ENCODE measurements around the gene GLIPR2.
"Not testable (repeated sequence)": the region's sequence is repeated elsewhere in the genome, so short reads cannot be mapped to it uniquely, and the experiment has no call there.

The GLIPR2 gene

DNA sequence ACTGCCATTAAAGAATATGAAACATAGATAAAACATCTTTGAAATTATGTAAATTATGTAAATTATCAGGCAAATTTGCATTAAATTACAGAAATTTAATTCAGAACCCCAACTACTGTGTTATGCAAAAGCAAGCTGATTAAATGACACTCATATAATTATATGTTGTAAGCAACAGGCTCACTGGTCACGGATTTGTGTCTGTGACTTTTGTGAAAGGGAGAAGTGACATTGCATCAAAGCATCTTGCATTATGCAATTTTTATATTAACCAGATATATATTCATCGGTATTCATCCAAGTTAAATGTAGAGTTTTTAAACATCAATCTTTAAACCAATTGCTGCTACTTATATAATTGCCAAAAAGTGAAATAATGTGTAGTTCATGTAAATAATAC lies 13.0 kb upstream of the GLIPR2 start:
- no peak for DNase-seq (ENCODE audit: low spot score)

DNA sequence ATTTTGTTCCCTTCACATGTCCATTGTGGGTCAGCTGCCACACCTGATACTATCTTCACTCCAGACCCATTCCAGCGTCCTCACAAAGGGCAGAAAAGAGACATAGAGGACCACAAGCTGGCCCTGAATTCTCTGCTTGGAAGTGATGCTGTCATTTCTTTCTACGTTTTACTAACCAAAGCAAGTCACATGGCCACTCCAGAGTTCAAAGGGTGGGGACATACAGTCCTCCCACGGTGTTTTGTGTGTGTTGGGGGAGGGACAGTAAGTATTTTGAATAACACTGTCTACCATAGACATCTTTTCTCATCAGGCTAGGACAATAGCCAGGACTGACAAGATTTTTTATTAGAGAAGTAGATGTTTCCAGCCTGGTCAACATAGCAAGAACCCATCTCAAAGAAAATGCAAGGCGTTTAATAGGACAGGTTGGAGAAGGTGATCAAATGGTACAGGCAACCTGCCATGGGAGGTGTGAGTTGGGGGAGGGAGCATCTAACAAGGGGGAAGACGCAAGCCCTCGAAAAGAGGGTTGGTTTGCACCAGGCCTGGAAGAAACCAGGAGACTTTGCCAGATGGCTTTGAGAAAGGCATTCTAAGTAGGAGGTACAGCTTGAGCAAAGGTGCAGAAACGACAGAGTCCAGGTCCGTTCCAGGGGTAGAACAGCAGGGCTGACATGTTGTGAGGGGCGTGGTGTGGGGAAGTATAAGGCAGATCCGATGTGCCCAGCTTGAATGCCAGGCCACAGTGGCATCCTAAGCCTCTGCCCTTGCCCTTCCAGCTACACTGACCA lies 11.3 kb upstream of the GLIPR2 start:
- no peak for DNase-seq (ENCODE audit: low spot score)

DNA sequence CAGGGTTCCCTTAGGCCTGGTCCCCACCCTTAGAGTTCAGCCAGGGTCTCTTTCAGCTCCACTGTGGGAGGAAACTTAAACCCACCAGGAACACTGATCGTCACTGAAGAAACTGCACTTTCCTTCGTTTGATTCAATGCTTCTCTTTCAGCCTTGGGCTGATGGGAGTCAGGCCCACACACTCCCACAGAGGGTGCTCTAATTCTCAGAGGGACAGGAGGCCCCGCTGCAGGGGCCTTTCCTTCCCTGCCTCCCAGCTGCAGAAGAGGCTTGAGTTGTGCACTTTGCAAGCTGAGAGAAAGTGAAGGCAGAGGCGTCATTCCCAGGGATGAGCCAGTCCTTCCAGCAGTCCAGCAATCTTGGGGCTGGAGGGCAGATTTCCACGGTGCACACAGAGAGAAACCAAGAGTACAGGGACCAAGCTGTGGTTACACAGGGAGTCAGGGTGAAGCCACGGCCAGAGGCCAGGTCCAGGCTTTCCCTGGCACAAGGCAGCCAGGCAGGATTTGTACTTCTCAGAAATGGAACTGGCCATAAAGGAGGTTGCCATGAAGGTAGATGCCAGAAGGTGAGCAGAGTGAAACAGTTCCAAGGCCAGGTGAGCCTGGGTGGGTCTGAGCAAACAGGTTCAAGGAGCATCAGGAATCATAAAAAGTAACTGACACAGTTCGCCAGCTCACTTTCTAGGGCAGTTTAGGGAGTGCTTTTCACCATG lies 10.4 kb upstream of the GLIPR2 start:
- no peak for DNase-seq (ENCODE audit: low spot score)

DNA sequence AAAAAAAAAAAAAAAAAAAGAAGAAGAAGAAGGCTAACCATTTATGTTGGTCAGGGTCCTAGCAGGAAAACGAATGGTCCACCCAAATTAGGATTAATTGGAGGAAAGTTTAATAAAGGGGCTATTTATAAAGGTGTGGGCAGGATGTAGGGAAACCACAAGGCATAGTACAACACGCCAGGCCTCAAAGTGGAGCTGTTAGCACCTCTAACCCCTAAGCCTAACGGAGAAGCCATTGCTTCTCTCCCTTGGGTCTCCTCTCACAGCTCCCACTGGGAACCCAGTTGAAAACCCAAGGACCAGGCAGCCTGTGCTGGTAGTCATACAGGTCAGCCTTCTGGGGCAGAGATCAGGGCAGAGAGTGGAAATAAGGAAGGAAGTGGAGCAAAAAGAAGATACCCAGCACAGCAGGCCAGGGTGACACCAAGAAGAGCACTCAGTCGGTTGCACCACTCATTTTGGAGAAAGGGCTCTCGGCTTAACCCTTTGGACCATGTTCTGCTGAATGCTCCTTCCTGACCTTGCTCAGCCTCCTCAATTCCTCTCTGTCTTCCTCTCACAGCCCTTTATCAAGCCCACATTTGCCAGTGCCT lies 8.8 kb upstream of the GLIPR2 start:
- DNase-seq (ENCODE audit: low spot score) = no peak

DNA sequence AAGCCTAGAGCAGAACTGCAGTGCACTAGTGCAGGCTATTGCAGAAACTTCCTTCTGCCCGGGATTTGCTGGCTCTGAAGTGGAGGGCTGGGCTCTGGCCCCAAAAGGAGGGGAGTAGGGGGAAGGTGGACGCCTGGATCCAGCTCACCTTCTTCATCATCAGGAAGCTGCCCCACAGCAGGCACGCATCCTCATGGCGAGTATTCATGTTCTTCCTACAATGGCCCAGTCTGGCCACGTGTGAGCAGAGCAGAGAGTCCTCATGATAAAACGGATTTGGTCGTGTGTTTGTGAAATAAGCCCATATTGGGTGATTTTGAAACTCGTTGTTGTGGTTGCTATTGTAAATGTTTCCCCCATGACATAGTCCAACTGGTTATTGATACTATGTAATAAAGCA lies 8.2 kb upstream of the GLIPR2 start:
- DNase-seq (ENCODE audit: low spot score) = no peak

DNA sequence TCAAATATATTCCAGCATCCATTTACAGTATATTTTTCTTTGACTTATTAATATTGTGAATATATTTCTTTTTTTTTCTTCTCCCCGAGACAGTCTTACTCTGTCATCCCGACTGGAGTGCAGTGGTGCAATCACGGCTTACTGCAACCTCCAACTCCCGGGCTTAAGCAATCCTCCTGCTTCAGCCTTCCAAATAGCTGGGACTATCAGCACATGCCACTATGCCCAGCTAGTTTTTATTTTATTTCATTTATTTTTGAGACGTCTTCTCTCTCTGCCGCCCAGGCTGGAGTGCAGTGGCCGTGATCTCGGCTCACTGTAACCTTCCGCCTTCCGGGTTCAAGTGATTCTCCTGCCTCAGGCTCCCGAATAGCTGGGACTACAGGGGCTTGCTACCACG lies 7.4 kb upstream of the GLIPR2 start:
- DNase-seq (ENCODE audit: low spot score) = no peak

DNA sequence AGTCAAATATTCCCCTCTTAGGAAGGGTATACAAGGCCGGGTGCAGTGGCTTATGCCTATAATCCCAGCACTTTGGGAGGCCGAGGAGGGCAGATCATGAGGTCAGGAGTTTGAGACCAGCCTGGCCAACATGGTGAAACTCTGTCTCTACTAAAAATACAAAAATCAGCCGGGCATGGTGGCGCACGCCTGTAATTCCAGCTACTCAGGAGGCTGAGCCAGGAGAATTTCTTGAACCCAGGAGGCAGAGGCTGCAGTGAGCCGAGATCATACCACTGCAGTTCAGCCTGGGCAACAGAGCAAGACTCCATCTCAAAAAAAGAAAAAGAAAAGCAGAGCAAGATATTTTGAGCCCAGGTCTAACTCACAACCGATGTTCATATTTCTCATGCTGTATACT lies 4.9 kb upstream of the GLIPR2 start:
- not testable (repeated sequence) for DNase-seq (ENCODE audit: low spot score)

DNA sequence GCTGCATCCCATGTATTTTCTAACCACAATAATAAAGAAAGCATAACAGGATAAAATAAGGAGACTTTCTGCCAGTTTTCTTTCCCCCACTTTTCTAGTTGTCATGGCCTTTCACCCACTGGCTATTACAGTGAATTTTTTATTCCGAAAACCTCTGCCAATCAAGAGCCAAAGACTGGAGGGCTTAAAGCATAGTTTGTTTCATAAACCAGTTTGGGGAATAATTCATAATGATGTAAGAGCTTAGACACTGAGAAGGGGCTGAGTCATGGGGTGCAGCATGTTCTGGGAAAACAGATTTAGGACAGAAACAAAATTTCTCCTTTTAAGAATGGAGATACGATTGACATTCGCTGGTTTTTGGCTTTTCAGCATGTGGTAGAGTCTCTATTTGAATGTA lies 4.4 kb upstream of the GLIPR2 start:
- DNase-seq (ENCODE audit: low spot score) = no peak

DNA sequence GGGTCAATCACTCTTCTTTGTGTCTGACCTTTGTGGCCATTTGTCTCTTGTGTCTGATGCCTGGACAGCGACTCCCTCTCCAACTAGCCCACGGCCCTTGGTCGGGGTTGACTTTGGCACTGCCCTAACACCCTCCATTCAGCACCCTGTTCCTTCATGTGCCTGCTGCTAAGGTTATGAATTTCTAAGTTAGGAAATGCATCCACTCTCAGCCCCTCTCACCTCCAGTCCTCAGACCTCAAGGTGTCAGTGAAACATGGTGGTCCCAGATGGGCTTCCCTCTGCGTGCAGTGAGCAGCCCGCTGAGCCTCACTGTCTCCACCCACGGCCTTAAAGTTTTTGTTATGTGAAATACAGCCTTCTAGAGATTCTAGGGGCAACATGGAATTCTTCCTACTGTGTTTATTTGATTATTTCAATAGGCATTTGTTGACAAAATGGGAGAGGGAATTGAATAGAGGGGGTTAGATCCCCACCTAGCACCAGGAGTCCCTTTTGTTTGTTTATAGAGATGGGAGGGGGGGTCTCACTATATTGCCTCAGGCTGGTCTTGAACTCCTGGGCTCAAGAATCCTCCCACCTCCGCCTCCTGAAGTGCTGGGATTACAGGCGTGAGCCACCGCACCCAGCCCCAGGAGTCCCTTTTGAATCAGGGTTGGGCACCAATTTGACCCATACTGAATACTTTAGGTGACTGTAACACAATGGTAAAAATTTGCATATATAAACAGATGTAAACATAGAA lies 1.6 kb upstream of the GLIPR2 start:
- DNase-seq (ENCODE audit: low spot score) = no peak

DNA sequence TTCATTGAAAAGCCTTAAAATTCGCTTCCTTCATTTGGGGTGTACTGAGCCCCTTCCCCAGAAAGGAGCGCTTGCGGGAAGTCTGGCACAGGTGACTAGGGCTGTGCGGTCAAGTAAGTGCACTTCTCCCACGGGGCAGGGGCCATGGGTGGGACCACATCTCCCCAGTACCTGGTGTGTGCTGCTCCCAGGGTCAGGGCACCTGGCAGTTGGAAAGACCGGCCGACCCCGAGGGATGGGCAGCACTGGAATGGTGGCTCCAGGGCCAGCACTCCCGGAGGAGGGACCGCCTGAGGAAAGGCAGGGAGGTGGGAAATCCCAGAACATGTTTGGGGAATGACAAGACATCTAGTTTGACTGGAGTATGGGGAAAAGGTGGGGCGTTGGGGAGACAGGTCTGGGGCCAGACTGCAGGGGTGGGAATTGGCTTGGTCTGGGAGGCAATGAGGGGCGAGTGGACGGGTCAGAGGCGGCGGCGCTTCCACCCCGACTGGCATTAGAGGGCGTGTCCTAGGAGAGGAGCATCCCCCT lies 727 bp upstream of the GLIPR2 start:
- DNase-seq (ENCODE audit: low spot score) = no peak

DNA sequence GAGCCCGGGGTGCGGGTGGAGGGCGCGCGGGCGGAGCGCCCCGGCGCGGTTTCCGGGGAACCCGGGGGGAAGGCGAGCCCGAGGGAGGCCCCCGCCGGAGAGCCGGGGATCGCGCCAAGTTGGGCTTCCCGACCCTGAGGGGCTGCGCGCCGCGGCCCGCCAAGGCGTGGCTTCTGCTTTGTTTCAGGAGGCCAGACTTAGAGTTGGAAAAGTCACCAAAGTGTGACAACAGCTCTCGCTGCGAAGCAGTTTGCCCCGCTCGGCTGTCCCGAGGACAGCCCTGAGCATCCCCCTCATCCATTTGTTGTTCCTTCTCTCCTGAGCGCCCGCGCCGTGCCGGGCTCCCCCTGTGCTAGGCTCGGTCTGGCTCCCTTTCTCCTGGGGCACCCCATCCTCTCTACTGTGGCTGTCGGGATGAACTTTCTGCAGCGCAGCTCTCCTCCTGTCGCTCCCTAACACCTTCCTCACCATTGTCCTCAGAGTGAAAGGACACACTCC lies 410 bp downstream of the GLIPR2 start:
- no peak for DNase-seq (ENCODE audit: low spot score)

DNA sequence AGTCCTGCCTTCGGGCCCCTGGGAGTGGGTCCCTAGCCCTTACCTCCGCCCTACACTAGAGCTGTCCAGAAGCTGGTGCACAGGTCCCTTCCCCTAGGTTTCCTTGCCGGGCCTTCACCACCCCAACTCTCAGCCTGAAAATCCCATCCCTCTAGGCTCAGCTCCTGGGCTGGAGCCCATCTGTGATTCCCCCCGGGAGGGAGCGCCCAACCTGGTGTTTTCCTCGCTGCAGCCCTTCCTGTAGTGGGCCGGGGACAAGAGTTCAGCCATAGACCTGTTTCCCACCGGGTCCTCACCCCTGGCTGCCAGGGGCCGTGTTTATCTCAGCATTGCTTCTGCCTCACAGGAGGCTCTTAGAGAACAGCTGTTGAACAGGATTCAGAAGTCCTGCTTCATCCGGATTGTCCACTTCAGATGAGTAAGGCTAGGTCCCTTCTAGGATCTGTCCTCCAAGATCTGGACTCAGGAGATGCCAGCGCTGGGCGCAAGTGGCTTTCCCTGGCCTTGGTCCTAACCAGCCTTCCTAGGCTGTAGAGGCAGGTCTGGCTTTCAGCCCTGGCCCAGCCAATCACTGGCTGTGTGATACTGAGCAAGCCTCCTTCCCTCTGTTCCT lies 965 bp downstream of the GLIPR2 start:
- DNase-seq (ENCODE audit: low spot score) = no peak

DNA sequence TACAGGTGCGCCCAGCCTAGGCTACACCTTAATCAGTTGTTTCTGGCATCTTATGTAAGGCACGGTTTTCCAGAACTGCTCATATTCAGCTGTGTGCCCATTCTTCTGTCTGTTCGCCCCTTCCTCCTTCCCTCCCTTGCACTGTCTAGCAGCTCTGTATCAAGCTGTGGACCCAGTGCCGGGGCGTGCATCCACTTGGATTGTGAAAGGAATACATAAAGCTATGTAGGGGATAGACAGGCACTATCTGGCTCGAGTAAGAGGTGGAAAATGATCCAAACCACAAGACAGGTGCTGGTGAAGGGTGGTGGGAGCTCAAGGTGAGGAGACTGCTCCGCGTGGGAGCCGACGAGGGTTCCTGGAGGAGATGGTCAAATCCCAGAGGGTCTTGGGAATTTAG lies 2.0 kb downstream of the GLIPR2 start:
- DNase-seq (ENCODE audit: low spot score) = no peak

DNA sequence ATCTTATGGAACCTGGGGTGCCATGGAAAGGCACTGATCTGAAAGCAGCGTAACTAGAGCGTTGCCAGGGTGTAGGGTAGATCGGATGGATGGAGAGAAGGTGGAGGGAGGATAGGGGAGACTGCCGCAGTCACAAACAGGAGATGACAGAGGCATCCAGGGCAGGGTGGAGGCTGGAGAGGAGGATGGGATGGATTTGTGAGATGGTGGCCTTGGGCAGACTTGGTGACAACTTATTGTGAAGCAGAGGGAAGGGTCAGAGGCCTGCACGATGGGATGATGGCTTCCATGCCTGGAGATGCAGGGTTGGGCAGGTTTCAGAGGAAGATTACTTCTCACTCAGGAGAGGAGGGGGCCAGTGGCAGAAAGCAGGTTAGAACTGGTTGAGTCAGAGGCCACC lies 2.4 kb downstream of the GLIPR2 start:
- DNase-seq (ENCODE audit: low spot score) = no peak

DNA sequence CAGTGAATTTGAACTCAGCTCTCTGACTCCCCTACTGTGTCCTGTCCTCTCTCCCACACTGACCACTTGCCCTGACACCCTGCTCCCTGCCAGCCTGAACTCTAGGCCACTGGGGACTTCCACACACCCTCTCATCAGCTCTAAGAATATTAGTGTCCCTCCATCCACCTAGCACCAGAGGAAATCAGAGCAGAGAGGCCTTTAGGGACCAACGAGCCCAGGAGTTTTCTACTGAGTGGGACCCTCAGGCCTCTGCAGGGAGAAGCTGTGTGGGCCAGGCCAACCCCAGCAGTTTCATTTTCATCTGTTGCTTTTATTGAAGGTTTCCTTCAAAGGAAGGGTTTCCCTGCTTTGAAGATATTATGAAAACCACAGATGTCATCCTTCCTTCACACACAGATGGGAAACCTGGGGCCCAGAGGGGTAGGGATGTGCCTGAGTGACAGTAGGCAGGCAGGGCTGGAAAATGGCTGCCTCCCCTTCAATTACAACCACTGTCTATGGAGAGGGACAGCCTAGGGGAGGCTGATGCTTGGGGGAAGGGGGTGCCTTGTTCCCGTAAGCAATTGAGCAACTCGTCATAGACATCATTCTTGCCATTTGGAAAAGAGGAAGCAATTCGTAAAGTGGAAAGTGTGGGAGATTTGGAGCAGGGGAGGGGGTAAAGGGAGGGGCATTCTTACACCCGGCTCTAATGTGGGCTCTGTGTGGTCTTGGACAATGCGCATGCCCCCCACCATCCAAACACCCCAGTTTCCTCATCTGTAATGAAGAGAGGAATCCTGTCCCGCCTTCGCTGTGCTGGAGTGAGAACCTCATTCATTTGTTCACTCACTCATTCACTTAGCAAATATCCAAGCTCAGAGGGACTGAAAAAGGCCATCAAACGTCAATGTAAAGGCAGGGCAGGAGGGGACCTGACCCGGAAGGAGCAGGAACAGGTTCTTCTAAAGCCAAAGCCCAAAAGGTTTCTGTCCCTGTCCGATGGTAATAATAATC lies 3.9 kb downstream of the GLIPR2 start:
- no peak for DNase-seq (ENCODE audit: low spot score)

DNA sequence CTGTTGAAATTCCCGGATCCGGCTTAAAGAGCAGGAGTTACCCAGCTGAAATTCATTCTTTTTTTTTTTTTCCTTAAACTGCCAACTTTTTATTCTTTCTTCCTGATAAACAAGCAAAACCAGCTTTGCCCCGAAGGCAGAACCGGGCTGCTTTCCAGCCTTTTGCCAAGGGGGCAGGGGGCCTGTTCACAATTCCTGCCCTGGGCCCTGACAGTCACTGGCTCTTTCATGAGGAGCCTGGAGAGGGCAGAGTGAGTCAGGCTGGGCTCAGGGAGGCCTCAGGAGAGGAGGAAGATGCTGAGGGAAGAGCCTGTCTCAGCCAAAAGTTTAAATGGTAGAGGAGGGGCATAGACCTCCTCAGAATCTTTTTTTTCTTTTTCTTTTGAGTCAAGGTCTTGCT lies 4.8 kb downstream of the GLIPR2 start:
- DNase-seq (ENCODE audit: low spot score) = no peak

DNA sequence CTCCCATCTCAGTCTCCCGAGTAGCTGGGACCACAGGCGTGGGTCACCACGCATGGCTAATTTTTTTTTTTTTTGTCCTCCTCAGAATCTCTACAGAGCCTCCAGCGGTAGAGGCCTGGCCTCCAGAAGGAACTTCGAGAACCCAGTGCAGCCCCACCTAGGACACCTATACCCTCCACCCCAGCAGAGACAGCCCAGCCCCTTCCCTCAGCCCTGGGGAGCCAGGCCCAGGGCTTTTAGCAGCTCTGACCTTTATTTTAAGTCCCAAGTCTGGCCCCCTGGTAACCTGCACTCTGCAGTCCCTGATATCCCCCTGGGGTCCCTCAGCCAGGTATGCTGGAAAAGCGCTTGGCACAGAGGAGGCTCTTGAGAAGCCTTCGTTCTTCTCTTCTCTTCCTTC lies 5.2 kb downstream of the GLIPR2 start:
- DNase-seq (ENCODE audit: low spot score) = no peak

DNA sequence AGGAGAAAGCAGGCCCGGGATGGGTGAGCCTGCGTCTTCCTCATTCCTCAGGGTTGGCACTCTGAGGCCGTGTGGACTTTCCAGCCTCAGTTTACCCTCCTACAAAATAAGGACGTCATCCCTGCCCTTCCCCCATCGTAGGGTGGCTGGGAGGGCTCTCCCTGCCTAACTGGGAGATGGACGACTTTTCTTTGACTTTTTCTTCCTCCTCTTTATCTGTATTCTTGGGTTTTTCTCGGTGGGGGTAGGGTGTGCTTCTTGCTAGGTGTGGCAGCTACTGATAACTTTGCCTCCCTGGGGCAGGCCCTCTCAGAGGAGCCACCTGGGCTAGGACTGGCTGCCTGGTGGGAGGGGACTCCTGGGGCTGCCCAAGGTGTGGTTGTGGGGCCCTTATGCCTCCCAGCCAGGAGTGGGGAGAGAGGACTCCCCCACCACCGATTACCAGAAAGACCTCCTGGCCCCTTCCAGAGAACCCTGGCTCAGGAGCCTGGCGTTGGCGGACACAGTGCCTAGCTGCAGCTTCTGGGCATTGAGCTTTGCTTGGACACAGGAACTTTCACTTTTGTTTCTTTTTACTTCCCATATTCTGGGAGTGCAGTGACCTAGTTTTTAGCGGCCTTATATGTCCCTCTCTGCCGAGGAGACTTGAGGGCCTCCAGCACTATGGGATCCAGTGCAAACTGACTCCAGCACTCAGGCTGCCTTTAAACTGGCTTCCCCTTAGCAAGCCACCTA lies 6.1 kb downstream of the GLIPR2 start:
- peak; percentile 81 for DNase-seq (ENCODE audit: low spot score)

DNA sequence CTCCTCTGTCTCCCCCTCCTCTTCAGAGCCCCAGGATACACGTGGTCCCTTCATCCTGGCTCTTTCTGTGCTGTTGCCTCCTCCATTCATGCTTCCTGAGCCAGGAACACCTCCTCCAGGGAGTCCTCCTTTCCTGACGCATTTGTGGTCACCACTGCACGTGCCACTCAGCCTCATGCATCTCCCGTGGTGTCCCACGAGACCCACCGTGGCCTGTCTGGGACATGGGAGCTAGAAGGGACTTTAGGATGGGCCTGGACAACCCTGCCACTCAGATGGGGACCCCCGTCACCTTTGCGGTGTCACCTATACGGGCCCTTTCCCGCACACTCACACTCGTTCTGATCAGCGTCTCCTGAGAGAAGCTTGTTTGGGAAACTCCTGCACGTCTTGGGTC lies 6.7 kb downstream of the GLIPR2 start:
- no peak for DNase-seq (ENCODE audit: low spot score)
